Measurements from ENCODE around the gene ADISSP.

DNA sequence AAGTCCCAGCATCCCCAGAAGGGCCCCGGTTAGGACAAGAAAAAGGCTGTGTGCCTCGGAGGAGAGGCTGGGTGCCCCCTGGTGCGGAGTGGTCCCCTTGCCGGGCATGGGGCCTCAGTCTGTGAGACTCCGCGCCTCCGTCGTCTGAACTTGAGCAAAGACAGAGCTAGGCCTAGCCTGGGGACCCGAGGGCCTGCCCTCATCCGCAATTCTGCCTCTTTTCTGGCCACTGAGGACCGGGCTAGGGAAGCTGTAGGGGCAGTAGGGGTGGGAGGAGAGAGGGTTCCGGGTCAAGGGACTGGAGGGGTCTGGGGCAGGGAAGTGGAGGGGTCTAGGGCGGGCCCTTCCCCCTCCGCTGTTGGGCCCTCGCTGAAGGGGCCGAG, 35.6 kb downstream of the ADISSP start:
- TF ChIP-seq POLR2AphosphoS5 (IDR thresholded peaks at IDR 0.05): no peak
- TF ChIP-seq, protein P1, sequence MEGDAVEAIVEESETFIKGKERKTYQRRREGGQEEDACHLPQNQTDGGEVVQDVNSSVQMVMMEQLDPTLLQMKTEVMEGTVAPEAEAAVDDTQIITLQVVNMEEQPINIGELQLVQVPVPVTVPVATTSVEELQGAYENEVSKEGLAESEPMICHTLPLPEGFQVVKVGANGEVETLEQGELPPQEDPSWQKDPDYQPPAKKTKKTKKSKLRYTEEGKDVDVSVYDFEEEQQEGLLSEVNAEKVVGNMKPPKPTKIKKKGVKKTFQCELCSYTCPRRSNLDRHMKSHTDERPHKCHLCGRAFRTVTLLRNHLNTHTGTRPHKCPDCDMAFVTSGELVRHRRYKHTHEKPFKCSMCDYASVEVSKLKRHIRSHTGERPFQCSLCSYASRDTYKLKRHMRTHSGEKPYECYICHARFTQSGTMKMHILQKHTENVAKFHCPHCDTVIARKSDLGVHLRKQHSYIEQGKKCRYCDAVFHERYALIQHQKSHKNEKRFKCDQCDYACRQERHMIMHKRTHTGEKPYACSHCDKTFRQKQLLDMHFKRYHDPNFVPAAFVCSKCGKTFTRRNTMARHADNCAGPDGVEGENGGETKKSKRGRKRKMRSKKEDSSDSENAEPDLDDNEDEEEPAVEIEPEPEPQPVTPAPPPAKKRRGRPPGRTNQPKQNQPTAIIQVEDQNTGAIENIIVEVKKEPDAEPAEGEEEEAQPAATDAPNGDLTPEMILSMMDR (IDR thresholded peaks at IDR 0.05): no peak
